Measurements from ENCODE around the gene POLR2M.
A peak's percentile ranks its signal among the peaks of the same experiment; 100 is the strongest.

Gene POLR2M

DNA sequence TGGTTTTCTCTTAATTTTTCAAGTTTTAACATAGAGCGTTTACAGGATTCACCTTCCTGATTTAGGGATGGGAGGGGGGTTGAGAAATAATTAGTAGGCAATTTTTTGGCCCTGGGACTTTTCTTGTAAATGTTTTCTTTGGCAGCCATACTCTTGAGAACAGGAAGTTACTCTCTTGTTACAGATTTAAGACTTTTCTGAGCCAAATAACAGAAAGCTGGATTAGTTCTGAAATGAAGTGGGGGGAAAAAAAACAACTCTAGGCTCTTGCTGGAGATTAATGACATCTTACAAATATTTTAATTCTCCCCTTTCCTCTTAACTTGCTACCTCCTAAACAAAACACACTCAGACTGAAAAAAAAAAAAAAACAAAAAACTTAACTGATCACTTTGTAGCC lies 13.8 kb upstream of the POLR2M start:
- no peak for DNase-seq

DNA sequence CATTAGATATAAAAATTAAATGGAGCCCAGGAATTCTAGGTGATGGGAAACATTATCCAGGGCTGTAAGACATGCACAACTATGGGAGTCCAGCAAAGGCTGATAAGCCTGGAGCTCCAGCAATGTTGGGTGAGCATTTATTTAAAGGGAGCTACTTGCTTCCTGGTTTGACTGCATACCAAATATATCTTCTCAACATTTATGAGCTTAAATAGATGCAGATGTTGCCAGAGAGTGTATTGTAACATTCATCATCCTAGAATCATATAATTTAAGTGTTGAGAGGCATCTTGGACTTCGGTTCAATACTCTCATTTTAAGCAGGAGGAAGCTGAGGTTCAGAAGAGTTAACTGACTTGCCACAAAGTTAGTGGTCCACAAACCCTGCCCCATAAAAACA lies 12.2 kb upstream of the POLR2M start:
- DNase-seq = no peak

DNA sequence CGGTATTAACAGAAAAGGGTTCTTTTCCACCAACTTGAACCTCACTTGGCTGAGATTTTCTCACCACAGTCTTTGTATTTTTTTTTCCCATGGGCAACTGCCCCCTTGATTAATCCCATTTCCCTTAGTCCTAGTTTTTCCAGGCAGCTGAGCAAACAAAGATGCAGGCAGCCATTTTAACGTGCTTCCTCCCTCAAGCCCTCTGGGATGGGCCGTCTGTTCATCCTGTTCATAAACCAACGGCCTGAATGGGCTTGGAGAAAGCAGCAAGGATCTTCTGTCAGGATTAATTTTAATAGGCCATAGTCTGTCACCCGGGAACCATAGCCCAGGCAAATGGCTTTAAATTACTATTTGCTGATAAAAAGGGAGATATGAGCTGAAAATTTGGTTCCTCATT lies 10.4 kb upstream of the POLR2M start:
- DNase-seq = no peak

DNA sequence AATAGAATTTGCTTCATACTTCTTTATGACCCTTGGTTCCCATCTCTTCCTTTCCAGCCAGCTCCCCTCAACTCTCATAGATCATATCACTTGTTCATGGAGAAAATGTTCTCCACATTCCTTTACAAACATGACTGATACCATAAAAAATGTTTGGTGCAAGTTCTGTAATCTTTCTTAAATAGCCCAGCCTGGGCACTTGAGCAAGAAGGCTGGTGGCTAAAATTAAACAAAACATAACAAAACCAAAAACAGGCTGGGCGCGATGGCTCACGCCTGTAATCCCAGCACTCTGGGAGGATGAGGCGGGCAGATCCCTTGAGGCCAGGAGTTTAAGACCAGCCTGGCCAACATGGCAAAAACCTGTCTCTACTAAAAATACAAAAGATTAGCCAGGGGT lies 8.9 kb upstream of the POLR2M start:
- no peak for DNase-seq

DNA sequence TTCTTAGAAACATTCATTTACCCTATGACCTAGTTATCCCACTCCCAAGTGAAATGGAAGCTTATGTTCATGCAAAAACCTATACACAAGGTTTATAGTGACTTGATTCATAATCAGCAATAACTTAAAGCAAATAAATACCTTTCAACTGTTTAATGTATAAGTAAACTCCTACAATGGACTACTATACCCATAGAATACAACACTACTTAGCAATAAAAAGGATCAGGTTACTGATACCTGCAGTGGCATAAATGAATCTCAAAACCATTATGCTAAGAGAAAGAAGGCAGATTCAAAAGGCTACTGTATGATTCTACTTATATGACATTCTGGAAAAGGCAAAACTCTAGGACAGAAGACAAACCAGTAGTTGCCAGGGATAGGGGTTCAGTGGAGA lies 8.3 kb upstream of the POLR2M start:
- DNase-seq = no peak

DNA sequence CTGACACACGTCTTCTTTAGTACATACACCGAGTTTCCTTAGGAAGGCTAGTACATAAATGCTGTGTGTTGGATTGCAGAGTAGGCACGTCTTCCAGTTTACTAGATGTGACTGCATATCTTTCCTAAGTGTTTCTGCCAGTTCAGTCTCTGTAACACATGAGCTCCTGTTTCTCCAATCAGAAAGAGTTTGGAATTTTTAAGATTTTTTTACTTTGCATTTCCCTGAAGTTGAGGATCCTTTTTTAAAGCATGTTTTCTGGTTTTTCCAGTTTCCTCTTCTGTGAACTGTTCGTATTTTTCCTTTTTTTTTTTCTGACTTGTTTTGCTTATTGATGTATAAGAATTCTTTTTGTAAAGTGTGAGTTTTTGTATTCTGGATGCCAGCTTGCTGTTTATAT lies 7.5 kb upstream of the POLR2M start:
- DNase-seq = no peak

DNA sequence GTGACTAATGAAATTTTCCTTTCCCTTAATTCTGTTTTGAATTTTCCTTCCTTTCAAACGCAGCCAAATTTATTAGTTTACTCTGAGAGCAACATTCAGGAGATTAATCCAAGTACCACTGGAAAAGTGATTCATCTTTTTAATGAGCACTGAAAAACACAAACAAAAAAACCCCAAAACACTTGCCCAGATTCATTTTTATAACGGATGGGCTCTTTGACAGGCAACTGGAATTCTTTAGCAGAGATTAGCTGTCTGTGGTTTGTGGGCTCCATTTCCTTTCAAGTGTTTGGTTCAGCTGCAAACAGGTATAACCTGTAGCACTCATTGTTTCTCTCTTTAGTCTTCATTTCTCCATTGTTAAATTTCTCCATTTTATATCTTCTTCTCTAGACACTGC lies 3.1 kb upstream of the POLR2M start:
- no peak for DNase-seq

DNA sequence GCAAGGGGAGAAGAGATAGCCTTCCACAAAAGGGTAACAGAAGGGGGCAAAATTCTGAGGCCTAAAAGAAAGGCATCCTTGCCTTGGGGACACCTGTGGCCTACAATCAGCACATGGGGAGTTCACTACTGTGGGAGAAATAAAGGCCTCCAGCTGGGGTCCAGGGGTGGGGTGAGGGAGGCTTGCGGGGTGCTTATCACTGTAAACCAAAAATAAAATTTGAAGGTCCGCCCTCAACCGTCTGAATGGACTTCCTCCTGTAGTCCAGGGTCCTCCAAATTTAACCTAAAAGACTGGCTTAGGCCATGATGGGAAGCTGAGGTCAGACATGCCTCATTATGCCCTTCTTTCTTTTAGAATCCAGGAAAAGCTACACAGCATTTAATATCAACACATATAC lies 2.1 kb upstream of the POLR2M start:
- DNase-seq = no peak

DNA sequence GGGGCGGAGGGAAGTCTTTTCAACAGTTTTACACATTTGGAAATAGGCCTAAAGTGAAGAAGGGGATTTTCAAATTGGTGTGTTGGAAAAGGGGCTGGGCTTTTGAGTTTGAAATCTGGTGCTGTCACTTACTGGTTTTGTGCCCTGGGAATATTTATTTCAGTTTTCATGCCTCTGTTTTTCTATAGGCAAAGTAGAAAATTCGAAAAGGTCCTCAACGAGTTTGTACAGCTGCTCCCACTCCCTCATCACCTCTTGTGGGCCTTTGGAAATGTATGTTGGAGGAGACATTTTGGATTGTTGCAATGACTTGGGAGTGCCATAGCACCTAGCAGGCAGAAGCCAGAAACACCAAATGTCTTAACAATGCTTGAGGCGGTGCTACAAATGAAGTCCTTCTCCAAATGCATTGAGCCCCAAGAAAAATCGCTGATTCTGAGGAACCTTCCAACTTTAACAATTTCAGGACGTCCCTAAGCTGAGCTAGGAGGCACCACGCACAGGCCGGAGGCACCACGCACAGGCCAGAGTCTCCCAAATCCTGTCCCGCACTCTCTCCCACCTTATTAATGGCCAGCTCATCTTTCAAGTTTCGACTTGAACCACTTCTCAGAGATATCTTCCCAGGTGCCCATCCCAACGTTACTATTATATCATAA lies 639 bp upstream of the POLR2M start:
- no peak for DNase-seq

DNA sequence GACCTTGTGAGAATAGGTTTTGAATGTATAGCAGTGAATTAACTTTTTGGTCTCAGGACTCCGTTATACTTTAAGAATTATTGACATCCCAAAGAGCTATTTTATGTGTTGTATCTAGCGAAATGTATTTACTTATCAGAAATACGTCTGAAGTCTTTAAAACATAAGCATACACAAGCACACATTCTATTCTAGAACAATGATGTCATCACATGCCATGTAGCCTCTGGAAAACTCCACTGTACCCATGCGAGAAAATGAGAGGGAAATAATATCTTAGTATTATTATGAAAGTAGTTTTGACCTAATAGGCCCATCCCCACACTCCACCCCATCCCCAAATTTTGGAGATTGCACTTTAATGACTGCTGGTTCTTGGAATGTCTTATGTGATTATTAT lies 1.5 kb downstream of the POLR2M start:
- DNase-seq = no peak

DNA sequence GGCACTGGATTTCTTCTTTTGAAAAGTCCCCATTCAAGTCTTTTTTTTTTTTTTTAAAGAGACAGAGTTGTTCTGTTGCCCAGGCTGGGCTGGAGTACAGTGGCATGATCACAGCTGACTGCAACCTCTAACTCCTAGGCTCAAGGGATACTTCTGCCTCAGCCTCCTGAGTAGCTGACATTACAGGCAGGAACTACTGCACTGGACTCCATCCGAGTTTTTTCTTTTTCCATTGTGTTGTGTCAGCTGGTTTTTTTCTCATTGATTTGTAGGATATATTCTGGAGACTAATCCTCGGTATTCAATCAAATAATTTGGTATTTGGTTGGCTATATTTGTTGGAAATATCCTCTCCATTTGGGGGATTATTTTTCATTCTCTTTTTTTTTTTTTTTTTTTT lies 11.8 kb downstream of the POLR2M start:
- DNase-seq = no peak

DNA sequence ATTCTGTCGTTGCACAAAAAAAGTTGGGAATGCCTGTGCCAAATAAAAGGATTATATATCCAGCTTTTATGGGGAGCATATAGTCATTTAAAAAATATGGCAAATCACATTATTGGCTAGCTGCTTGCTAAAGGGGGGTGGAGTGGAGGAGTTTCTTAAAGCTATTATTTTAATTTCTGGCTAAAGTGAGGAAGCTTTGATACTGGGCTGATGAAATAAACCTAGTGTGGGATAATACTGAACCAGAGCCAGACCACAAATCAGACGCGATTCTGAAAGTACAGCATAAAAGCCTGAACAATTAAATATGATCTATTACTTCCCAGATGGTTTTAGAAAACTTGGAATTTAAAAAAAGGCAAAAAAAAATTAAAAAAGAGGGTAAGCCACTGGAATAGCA lies 14.4 kb downstream of the POLR2M start:
- no peak for DNase-seq

DNA sequence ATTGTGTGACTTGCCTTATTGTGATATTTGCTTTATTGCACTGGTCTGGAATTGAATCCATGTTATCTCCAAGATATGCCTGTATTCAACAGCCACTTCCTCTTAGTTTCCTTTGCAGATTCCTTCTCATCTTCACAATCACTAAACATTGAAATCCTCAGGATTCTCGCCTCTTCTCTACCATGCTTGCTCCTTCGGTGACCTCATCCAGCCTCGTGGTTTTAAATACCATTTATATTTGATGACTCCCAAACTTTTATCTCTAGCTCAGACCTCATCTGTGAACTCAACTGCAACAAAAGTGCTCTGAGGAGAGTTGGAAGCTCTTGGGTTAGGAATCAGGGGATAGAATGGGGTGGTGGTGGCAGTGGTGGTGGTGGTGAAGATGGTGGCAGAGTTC lies 19.9 kb downstream of the POLR2M start:
- DNase-seq = no peak

DNA sequence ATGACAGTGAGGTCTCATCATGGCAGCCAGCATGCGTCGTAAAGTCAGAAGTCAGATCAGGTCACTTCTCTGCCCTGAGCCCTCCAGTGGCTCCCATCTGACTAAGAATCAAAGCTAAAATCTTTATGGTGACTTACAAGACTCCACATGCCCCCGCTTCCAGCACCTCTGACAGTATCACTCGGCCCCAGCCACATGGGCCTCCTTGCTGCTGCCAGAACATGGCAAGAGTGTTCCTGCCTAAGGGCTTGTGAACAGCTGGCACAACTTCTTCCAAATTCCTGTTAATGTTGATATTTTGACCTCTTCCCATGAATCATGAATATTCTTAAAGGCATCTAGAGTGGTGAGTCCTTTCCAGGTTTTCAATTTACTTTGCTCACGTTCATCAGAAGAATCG lies 20.5 kb downstream of the POLR2M start:
- DNase-seq = no peak

DNA sequence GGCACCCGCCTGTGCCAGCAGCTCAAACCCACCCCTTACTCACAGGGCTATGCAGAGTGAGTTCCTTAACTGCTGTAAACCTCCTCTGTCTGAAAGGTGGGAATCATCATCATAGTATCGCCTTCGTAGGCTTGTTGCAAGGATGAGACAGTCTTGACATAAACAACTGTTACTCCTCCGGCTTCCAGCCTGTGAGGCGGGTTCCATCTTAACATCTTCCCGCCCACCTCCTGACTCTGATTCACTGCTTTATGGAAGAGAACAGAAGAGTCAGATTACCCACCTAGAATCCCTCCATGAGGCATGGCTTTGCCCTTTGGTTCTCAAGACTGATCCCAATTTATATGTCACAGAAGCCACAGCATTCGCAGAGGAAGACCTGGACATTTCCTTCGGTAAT lies 21.9 kb downstream of the POLR2M start:
- DNase-seq = no peak

DNA sequence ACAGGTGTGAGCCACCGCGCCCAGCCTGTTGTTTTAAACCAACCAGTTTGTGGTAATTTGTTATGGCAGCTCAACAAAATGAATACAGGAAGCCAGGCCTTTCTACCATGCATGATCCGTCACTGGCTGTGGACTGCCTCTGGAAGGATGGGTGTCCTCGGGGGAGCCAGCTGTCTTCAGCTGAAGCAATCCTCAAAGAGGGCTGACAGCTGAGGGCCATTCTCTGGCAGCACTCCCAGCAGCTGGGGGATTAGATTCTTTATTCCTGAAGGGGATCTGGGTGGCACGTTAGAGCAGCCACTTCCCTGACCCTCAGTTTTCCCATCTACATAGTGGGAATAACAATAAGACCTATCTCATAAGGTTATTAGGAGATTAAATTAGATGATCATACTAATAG lies 24.4 kb downstream of the POLR2M start:
- no peak for DNase-seq

DNA sequence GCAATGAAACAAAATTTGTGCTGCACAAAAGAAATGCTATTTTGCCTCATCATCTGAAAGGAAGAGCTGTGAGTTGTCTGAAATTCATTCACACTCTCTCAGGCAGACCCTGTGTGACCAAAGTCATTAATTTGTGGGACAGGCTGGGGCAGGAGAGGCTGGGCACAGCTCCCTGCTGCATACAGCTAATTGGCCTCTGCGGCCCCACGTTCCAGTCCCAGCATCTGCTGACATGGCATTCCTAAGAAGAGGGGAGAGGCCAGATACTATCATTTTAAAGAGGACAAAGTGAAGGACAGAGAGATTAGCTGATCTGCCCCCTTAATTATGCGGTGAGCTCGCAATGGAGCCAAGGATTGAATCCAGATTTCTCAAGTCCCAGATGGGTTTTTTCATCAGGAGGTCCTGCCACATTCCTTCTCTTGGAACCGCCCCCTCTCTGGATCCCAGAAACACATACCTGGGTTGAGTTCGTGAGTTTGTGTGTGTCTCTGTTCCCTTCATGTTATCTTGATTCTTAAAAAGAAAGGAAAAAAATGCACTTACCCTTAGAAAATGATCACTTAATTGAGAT lies 25.1 kb downstream of the POLR2M start:
- DNase-seq = no peak

DNA sequence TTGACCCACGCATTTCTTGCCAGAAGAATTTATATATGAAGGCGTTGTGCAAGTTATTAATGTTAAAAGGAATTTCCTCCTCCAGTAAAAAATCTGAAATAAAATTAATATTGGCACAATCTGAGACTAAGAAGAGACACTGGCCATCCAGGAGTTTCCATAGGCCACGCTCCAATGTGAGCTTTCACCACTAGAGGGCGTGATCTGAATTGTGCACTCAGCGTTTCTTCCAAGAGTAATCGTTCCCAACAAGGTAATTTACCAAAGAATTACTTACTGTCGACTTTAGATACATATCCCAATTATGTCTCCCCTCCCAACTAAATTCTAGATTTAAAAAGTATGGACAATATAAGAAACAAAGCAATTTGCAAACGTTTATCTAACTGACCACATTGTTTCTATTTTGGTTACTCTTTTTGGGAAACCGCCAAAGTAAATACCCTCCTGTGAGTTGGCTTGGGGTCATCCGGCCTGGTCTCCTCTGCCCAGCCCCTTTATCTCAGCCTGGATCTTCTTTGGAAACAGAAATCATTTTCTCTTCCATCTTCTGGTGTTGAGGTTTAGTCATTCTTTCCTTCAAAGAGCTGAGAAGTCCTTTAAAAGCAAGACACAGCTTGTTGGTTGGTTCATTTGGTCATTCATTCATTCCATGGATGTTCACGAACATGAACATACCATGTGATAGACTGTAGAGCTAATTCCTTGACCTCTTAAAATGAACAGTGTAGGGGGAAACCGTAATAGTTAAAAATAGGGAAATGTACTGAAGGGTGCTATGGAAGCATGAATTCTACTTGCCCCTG lies 26.2 kb downstream of the POLR2M start:
- peak; percentile 26 for DNase-seq

DNA sequence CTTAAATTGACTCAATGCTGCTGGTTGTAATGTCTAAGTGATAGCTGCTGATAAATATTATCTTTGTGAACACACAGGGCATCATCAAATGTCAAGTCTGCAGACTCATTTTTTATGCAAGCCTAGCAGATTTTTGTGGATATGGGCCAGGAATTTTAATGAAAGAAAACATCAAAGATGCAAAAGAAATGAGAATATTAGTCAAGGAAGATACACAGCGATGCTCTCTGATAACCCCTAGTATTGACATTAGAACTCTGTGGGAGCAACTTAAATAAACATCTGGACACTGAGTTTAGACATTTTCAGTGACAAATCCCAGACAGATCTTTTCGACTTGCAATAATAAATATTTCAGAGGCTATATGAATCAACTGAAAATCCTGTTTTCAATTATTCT lies 28.3 kb downstream of the POLR2M start:
- DNase-seq = no peak

DNA sequence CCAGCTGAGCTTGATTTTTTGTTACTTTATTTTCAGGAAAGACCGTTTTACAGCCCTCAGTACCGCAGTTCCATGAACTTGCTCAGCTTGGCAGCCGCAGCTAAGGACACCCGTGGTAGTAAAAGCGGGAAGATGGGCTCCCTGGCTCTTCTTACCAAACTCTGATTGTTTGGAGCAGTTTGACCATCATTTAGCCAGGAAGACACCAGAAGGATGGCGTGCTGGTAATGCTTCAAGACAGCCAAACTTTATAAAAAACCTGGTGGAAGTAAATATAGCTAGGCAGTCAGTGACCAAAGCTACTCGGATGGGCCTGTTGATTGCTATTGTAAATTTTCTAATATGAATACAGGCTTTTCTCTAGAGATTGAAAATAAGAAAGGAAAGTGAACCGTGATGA lies 28.9 kb downstream of the POLR2M start:
- DNase-seq = no peak

DNA sequence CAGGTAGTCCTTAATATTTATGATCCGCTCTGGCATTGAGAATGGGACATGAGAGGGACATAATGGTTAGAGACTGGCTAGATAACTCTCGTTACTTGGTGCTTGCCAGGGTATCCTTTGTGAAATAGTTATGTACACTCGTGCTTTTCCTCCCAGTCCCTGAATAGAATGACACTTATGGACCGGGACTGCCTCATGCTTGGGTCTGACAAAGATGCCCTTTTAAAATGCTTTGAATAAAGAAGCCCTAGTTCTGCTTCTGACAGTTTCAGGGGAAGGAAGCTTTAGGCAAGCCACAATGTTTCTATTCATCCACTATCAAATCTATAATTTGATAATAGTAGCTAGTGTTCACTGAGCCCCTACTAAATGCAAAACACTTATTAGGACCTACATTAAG lies 29.4 kb downstream of the POLR2M start:
- no peak for DNase-seq

DNA sequence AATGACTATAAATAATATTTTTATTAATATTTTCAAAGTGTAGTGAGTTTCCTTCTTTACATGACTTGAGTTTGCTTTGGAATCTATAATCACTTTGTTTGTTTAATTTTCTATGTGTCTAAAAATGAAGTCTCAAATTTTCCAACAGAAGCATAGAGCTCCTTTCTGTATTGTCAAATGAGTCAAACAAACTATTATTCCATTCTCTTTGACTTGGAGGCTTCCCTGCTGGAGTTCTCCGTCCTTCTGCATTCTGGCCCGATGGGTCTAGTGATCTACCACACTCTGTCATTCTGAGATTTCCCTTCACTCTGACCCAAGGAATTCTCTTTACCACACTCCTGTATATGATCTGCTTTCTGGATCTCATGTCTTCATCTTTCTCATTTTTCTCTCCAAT lies 30.1 kb downstream of the POLR2M start:
- no peak for DNase-seq

DNA sequence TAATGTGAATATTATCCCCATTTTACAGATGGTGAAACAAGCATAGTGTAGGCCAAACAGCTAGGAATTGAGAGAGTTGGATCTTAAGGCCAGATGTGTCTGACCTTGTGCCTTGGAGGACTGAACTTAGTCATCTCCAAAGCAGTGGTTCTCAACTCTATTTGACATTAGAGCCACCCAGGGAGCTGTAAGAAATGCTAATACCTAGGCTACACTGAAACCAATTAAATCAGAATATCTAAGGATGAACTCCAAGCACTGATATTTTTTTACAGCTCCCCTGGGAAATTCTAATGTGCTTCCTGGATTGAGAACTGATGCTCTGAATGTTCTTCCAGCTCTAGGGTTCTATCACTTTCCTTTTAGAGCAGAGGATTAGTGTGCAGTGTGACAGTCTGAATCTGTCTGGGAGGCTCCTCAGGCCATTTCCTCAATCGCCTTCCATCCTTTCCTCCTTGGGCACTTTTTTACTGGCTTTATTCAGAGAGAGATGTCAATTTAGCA lies 32.3 kb downstream of the POLR2M start:
- no peak for DNase-seq

DNA sequence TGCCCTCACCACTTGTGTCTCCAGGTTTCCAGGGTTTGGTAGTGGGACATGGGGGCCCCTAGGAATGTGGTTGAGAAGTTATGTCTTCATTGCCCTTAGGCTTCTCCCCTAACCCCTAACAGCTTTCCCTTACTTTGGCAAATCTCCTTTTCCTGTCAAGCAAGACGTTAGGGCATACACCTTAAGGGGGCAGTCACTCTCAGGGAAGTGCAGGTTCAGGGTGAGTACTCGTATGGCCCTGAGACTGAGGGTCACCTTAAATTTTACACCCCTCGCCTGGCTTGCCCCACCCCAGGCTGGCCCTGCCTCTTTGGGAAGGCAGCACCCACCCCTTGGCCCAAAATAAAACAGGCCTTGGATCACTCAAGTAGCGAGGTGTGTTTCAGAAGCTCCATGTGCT lies 33.5 kb downstream of the POLR2M start:
- DNase-seq = no peak
